ENCODE data around the gene DNAJC8.

Gene DNAJC8

DNA sequence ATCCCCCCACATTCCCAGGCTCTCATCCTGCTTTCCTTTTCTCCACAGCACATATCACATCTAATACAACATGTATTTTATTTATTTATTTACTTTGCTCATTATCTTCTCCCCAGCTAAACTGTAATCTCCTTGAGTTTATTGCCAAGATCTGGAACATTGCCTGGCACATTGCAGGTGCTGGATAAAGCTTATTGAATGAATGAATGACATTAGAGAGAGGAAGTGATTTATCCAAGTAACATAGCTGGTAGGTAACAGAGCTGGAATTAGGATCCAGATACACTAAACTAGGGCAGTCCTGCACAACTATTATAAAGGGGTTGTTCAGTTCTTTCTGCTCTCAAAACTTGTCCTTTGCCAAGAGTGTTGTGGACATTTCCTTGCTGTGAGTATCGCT, 47.8 kb downstream of the DNAJC8 start:
- CTCF ChIA-PET = no interaction called here
- TF ChIP-seq ELF4 (IDR thresholded peaks at IDR 0.05) = no peak
- no peak for TF ChIP-seq SUZ12 (IDR thresholded peaks at IDR 0.05)
- no peak for TF ChIP-seq HDGF (IDR thresholded peaks at IDR 0.05; ENCODE audit: borderline replicate concordance)

DNA sequence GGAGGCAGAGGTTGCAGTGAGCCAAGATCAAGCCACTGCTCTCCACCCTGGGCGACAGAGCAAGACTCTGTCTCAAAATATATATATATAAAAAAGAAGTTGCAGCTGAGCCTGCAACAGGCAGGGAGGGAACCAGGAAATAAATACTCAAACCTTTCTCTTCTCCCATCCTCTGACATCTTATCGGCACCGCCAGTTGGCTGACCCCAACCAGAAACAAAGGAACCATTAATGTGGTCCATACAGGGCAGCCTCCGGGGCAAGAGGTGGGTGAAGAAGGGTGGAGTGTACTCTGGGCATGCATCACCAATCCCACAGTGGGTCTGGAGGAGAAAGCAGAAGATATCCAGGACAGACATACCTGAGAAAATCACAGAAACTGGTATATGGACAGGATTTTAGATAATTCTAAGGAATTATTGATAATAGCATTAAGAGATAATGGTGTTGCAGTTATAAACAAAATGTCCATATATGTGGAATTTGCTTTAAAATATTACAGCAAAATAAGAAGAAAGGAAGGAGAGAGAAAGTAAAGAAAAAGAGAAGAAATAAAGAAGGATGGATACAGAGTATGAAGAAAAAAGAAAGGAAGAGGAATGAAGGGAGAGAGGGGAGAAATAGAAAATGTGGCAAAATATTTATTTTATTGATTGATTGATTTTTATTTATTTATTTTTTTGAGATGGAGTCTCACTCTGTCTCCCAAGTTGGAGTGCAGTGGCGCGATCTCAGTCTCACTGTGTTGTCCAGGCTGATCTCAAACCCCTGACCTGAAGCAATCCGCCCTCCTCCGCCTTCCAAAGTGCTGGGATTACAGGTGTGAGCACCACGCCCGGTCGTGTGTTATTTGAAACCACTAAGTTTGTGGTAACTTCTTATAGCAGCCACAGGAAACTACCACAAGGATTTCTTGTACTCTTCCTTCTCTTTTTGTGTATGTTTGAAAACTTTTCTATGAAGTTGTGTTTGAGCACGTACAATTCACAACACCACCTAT, 52.2 kb downstream of the DNAJC8 start:
- peak; percentile 7 for DNase-seq (ENCODE audit: extremely low spot score)
- no peak for TF ChIP-seq NFRKB (IDR thresholded peaks at IDR 0.05)
- no peak for TF ChIP-seq FOXK2 (IDR thresholded peaks at IDR 0.05)
- no peak for TF ChIP-seq CTBP1 (IDR thresholded peaks at IDR 0.05; ENCODE audit: borderline replicate concordance)
- TF ChIP-seq TARDBP (IDR thresholded peaks at IDR 0.05) = no peak
- no peak for TF ChIP-seq FOXA1 (IDR thresholded peaks at IDR 0.05)
- TF ChIP-seq, protein P1, sequence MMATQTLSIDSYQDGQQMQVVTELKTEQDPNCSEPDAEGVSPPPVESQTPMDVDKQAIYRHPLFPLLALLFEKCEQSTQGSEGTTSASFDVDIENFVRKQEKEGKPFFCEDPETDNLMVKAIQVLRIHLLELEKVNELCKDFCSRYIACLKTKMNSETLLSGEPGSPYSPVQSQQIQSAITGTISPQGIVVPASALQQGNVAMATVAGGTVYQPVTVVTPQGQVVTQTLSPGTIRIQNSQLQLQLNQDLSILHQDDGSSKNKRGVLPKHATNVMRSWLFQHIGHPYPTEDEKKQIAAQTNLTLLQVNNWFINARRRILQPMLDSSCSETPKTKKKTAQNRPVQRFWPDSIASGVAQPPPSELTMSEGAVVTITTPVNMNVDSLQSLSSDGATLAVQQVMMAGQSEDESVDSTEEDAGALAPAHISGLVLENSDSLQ (IDR thresholded peaks at IDR 0.05) = no peak
- TF ChIP-seq ELF4 (IDR thresholded peaks at IDR 0.05) = no peak
- TF ChIP-seq L3MBTL2 (conservative IDR thresholded peaks at IDR 0.05) = no peak
- TF ChIP-seq FOXM1 (IDR thresholded peaks at IDR 0.05; ENCODE audit: borderline replicate concordance) = no peak
- no peak for TF ChIP-seq SP1 (IDR thresholded peaks at IDR 0.05)
- TF ChIP-seq HDGF (IDR thresholded peaks at IDR 0.05; ENCODE audit: borderline replicate concordance) = no peak
- TF ChIP-seq BHLHE40 (IDR thresholded peaks at IDR 0.05; ENCODE audit: borderline replicate concordance) = no peak
- TF ChIP-seq ARNT (IDR thresholded peaks at IDR 0.05) = no peak
- TF ChIP-seq LEF1 (IDR thresholded peaks at IDR 0.05; ENCODE audit: borderline replicate concordance) = no peak
- TF ChIP-seq SUZ12 (IDR thresholded peaks at IDR 0.05) = no peak
- TF ChIP-seq ZNF384 (IDR thresholded peaks at IDR 0.05) = no peak
- ChIA-PET POLR2A (no interaction called here), CTCF (no interaction called here)

More for the DNA sequence above, 47.8 kb downstream of the DNAJC8 start:
- DNase-seq (ENCODE audit: extremely low spot score) = no peak
- POLR2A ChIA-PET = no interaction called here

GRCh38 chr1:28178690-28179485, 53.9 kb downstream of the DNAJC8 start:
- POLR2A ChIA-PET = no interaction called here
- CTCF ChIA-PET = no interaction called here
- peak; percentile 9 for DNase-seq (ENCODE audit: extremely low spot score)
- TF ChIP-seq TARDBP (IDR thresholded peaks at IDR 0.05) (no peak), ZNF384 (IDR thresholded peaks at IDR 0.05) (no peak), BHLHE40 (IDR thresholded peaks at IDR 0.05; ENCODE audit: borderline replicate concordance) (no peak), HDGF (IDR thresholded peaks at IDR 0.05; ENCODE audit: borderline replicate concordance) (no peak), ARNT (IDR thresholded peaks at IDR 0.05) (no peak), LEF1 (IDR thresholded peaks at IDR 0.05; ENCODE audit: borderline replicate concordance) (no peak), SP1 (IDR thresholded peaks at IDR 0.05) (no peak)

DNA sequence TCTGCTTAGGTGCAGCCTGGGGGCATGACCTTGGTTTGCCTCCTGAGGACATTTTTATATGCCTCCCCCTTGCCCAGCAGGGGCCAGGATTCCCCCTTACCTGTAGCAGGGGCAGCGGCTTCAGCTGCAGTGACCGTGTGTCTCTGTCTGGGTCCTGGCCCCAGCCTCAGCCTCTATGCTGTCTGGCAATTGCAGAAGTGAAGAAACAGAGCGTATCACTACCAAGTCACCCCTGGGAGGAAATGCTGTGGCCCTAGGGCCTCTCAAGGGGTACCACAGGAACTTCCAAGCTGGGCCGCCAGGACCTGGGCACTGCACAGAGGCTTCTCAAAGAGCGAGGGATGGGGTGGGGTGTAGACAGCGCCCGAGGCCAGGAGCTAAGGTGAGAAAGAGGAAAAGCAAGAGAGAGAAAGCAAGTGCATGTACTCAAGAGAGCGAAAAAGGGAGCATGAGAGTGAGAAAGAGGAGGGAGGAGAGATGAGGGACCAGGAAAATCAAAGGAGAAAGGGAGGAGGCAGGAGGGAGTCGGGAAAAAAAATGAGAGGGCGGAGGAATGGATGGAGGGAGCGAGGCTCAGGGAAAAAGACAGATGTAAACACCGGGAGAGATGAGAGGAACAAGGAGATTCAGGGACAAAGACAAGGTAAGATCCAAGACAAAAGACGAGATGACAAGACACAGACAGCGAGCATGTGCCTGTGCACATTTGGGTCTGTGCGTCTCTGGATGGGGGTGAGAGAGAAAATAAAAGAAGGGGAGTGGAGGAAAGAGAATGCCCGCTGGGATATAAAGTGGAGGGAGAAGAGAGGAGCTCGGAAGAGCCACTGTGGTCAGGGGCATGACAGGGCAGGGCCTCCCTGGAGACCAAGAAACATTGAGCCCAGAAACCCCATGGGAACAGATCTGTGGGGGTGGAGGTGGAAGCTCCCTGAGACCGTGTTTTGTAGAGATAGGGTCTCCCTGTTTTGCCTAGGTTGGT, 56.0 kb downstream of the DNAJC8 start, which contains the start of gene PTAFR:
PTAFR (minus strand) TSS at position 199 of the 979 bp plus-strand sequence. CDS start 25,669 bp downstream, outside the sequence.
- ChIA-PET CTCF (no interaction called here), POLR2A (no interaction called here)
- TF ChIP-seq SUZ12 (IDR thresholded peaks at IDR 0.05) (no peak), L3MBTL2 (conservative IDR thresholded peaks at IDR 0.05) (no peak), LEF1 (IDR thresholded peaks at IDR 0.05; ENCODE audit: borderline replicate concordance) (no peak), ELF4 (IDR thresholded peaks at IDR 0.05) (no peak), NFRKB (IDR thresholded peaks at IDR 0.05) (no peak), ZNF384 (IDR thresholded peaks at IDR 0.05) (no peak), TARDBP (IDR thresholded peaks at IDR 0.05) (no peak), FOXK2 (IDR thresholded peaks at IDR 0.05) (no peak), FOXA1 (IDR thresholded peaks at IDR 0.05) (no peak), BHLHE40 (IDR thresholded peaks at IDR 0.05; ENCODE audit: borderline replicate concordance) (no peak), CTBP1 (IDR thresholded peaks at IDR 0.05; ENCODE audit: borderline replicate concordance) (no peak), FOXM1 (IDR thresholded peaks at IDR 0.05; ENCODE audit: borderline replicate concordance) (no peak), ARNT (IDR thresholded peaks at IDR 0.05) (no peak), SP1 (IDR thresholded peaks at IDR 0.05) (no peak), HDGF (IDR thresholded peaks at IDR 0.05; ENCODE audit: borderline replicate concordance) (no peak)
- TF ChIP-seq, protein P1 (IDR thresholded peaks at IDR 0.05) = no peak
- peak; percentile 9 for DNase-seq (ENCODE audit: extremely low spot score)

- DNase-seq (ENCODE audit: extremely low spot score) = no peak
- CTCF ChIA-PET = no interaction called here
- TF ChIP-seq HDGF (IDR thresholded peaks at IDR 0.05; ENCODE audit: borderline replicate concordance) = no peak
- no peak for TF ChIP-seq CTBP1 (IDR thresholded peaks at IDR 0.05; ENCODE audit: borderline replicate concordance)
- TF ChIP-seq ZNF384 (IDR thresholded peaks at IDR 0.05) = no peak
- TF ChIP-seq SUZ12 (IDR thresholded peaks at IDR 0.05) = no peak
- TF ChIP-seq FOXM1 (IDR thresholded peaks at IDR 0.05; ENCODE audit: borderline replicate concordance) = no peak
- TF ChIP-seq L3MBTL2 (conservative IDR thresholded peaks at IDR 0.05) = no peak
- TF ChIP-seq BHLHE40 (IDR thresholded peaks at IDR 0.05; ENCODE audit: borderline replicate concordance) = no peak
- TF ChIP-seq ARNT (IDR thresholded peaks at IDR 0.05) = no peak
- TF ChIP-seq ELF4 (IDR thresholded peaks at IDR 0.05) = no peak
- no peak for TF ChIP-seq LEF1 (IDR thresholded peaks at IDR 0.05; ENCODE audit: borderline replicate concordance)
- no peak for TF ChIP-seq FOXK2 (IDR thresholded peaks at IDR 0.05)
- no peak for TF ChIP-seq SP1 (IDR thresholded peaks at IDR 0.05)
- TF ChIP-seq FOXA1 (IDR thresholded peaks at IDR 0.05) = no peak
- TF ChIP-seq TARDBP (IDR thresholded peaks at IDR 0.05) = no peak
- TF ChIP-seq, protein P1 (IDR thresholded peaks at IDR 0.05) = no peak
- no peak for TF ChIP-seq NFRKB (IDR thresholded peaks at IDR 0.05)
- POLR2A ChIA-PET = interaction anchor here (1.2 kb wide), 1 partner anchor 85 kb away, joined by 3 read pairs; no protein-coding TSS in a partner anchor
Observed at GRCh38 chr1:28175955-28176485, 56.8 kb downstream of the DNAJC8 start.
